Myocyte (in vitro differentiated cells): ENCODE data around the gene IL1RAP. TPM values are rescaled to one million over a fixed set of nuclear protein-coding genes. Genes with fewer than 3 reads are reported as not detected.
"Not testable (repeated sequence)": the region's sequence is repeated elsewhere in the genome, so short reads cannot be mapped to it uniquely, and the experiment has no call there.

Source experiments
- DNase-seq: peaks from one replicate; pipeline ENCODE4 v3.0.0-alpha.2; 2012; ENCODE audit warnings: low read depth
- total RNA-seq: library from RNA; depleted of rRNA; stranded (reverse); fragments of >200 nt; gene quantifications from 2 replicates; pipeline ENCODE4 v1.2.3, GENCODE V29; 2014

The IL1RAP gene
- total RNA-seq, 1 donor from 2014 or later = 8.4 TPM

GRCh38 chr3:190505381-190506003 is 8.4 kb upstream of the IL1RAP start:
- no peak for DNase-seq

GRCh38 chr3:190506271-190506670 is 7.6 kb upstream of the IL1RAP start:
- DNase-seq = no peak

GRCh38 chr3:190512666-190513065 is 1.2 kb upstream of the IL1RAP start:
- DNase-seq = no peak

GRCh38 chr3:190514413-190515153 is 698 bp downstream of the IL1RAP start:
- DNase-seq = peak; percentile 53

GRCh38 chr3:190516416-190516815 is 2.5 kb downstream of the IL1RAP start:
- DNase-seq = no peak

GRCh38 chr3:190517687-190518086 is 3.8 kb downstream of the IL1RAP start:
- DNase-seq = no peak

GRCh38 chr3:190518531-190518930 is 4.6 kb downstream of the IL1RAP start:
- not testable (repeated sequence) for DNase-seq

- no peak for DNase-seq
Measured at GRCh38 chr3:190519886-190520285, 6.0 kb downstream of the IL1RAP start.

GRCh38 chr3:190521998-190522397 is 8.1 kb downstream of the IL1RAP start:
- DNase-seq = no peak

- DNase-seq = no peak
Measured at GRCh38 chr3:190522621-190523222, 8.8 kb downstream of the IL1RAP start.

- DNase-seq = no peak
Measured at GRCh38 chr3:190524942-190525341, 11.1 kb downstream of the IL1RAP start.

- no peak for DNase-seq
Measured at GRCh38 chr3:190525634-190526033, 11.7 kb downstream of the IL1RAP start.

GRCh38 chr3:190526787-190527762 is 13.2 kb downstream of the IL1RAP start:
- no peak for DNase-seq

- no peak for DNase-seq
Measured at GRCh38 chr3:190528706-190529105, 14.8 kb downstream of the IL1RAP start.

- no peak for DNase-seq
Measured at GRCh38 chr3:190531406-190531805, 17.5 kb downstream of the IL1RAP start.

- DNase-seq = peak; percentile 11
Measured at GRCh38 chr3:190532731-190533203, 18.9 kb downstream of the IL1RAP start.

GRCh38 chr3:190533511-190534281 is 19.8 kb downstream of the IL1RAP start:
- peak; percentile 96 for DNase-seq

GRCh38 chr3:190534386-190534785 is 20.5 kb downstream of the IL1RAP start:
- peak; percentile 32 for DNase-seq

- DNase-seq = no peak
Measured at GRCh38 chr3:190534986-190535385, 21.1 kb downstream of the IL1RAP start.

GRCh38 chr3:190537146-190537545 is 23.3 kb downstream of the IL1RAP start:
- DNase-seq = no peak
